ENCODE measurements around the gene EGFL7. TPM values are rescaled to one million over a fixed set of nuclear protein-coding genes. Genes with fewer than 3 reads are reported as not detected.
"Not testable (repeated sequence)": the region's sequence is repeated elsewhere in the genome, so short reads cannot be mapped to it uniquely, and the experiment has no call there.

EGFL7 gene
- total RNA-seq, 1 experiment from 2014 or later = 31.8 TPM

DNA sequence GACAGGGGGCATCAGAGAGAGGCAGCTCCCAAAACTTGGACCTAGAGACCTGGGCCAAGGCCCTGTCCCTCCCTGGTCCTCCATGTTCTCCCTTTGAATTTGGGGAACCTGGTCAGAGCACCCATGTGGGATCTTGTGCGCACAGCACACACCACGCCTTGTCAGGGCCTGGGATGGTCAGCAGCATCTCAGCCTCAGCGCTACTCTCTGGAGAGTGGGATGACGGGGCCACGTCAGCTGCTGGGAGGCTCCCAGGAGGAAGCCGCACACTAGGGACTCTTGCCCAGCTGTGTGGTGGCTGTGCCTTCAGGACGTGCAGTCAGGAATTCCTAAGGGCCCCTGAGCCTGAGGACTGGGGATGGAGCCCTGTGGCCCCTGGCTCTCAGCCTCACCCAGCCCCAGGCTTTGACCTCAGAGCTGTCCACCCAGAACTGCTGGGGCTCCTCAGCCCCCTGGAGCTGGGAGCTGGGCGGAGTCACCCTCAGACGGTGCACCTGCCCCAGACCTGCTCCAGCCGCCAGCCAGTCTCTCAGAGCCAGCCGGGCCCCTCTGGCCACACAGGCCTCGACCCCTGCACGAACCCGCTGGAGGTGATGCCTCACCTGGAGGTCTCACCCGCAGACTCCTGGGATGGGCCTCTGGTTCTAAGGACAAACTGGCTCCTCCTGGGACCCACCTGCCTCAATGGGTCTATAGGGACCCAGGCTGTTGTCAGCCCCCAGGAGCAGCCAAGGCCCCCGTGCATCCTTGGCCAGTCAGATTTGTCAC, 38.3 kb upstream of the EGFL7 start:
- DNase-seq (ENCODE audit: low read depth) = no peak

DNA sequence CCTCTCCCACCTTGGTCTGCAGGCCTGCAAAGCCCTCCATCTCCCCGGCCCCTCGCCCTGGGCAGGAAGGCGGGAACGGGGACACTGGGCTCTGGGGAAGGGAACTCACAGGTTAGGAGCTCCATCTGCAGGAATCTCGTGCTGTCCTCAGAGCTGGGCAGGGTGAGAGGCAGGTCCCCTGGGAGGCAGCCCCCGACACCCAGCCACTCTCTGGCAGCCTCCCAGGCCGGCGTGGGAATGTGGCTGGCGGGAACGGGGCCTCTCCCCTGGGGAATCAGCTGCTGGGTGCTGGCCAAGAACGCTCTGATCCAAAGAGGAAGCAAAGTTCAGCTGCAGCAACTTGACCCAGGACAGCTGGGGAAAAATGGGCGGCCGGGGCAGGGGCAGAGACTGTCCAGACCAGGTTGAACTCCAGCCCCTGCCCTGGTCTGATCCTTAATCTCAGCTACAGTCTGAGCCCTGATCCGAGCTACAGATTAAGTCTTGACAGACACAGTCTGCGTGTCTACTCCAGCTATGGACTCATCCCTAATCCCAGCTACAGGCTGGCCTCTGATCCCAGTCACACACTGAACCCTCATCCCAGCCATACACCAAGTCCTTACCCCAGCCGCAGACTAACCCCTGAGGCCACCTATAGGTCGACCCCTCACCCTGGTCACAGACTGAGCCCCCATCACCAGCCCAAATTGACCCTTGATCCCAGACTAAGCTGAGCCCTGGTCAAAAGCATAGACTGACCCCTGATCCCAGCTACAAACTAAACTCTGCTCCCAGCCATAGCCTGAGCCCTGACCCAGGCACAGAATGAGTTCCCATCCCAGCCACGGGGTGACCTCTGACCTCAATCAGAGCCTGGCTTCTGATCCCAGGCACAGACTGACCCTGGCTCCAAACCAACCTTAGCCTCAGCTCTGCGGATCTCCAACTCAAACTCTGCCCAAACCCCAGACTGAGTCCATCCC, 37.3 kb upstream of the EGFL7 start:
- peak; percentile 42 for DNase-seq (ENCODE audit: low read depth)

DNA sequence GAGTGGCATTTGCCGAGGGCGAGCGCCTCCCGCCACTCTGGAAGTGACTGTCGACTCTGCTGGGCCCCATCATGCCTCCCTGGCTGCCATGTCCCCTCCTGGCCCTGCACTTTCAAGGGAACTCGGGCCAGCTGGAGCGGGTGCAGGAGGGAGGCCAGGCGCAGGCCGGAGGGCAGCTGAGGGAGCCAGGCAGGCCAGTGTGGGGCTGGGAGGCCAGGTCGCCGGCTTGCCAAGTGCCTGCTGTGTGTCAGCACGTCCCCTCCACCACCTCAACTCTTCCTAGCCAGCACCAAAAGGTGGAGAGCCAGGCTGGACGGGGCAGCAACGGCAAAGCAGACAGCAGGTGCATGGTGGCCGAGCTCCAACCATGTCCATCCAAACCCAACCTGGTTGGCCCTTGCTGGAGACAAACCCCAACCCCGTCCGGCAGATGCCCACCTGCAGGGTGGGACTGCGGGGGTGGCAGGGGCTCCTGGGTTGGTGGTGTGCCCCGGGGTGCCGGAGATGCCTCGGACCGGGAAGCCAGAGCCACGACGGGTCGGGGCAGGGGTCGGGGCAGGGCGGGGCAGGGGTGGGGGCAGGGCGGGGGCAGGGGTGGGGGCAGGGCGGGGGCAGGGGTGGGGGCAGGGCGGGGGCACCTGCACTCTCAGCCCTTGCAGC, 36.5 kb upstream of the EGFL7 start:
- no peak for DNase-seq (ENCODE audit: low read depth)

DNA sequence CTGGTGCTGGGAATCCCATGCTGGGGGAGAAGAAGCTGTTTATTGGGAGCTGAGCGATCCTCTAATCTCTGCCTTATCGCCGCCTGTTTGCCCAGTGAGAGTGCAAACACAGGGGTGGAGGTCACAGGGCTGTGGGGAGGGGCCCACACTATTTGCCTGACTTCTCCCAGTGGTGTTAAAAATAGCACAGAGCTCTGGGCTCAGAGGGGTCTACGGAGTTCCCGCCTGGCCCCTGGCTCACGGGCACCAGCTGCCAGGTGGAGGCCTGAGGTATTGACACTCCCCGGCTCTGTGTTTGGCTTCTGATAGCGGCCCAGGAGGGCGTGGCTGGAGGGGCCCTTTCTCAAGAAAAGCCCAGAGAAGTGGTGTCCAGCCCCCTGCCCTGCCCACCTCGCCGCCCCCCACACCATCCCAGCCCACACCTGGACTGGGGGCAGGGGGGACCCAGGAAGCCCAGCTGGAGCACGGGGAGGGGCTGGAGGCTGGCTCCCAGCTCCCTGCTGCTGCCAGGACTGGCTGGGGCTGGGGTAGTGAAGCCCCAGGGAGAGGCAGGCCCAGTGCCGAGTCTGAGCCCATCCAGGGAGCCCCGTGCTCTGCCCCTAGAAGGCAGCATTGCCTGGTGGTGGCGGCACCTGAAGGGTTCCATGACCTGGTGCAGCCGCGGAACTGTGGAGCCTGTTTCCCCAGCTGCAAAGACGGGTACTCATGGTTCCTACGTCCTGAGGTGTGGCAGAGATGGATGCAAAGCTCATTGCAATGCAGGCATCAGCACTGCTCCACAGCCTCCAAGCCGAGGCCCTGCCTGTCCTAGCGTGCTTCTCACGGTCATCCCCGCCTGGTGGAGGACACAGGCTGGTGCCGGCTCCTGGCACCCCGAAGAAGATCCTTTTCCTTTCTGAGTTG, 35.7 kb upstream of the EGFL7 start:
- no peak for DNase-seq (ENCODE audit: low read depth)

DNA sequence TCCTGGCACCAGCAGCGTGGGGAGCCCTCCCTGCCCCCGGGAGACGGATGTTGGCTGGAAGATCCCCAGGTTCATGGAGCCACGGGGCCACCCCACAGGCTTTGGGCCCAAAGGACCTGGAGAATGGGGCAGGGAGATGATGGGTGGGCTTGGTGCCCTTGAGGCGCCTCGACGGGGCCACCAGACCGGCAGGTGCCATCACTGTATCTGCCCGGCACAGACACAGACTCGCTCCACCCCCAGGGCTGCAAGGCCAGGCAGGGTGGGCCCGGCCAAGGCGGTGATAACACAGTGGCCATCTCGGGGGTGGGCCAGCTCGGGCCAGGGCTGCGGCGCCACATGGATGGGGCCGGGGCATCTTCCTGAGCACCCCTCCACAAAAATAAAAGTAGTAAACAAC, 35.0 kb upstream of the EGFL7 start:
- DNase-seq (ENCODE audit: low read depth) = no peak

DNA sequence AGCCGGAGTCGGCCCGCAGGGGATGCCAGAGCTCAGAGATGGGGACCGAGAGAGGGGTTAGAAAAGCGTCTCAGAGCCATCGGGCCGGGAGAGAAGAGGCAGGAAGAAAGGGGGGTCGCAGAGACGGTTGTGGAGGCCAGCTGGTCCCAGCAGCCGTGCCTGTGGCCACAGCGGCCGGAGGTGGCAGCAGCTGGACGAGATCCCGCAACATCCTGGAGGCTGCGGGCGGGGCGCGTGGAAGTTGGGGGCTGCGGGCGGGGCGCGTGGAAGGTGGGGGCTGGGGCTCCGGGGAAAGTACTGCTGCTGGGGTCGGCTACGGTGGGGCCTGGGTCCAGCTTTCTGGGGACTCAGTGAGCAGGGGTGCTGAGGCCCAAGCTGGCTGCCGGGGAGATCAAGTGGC, 34.4 kb upstream of the EGFL7 start:
- DNase-seq (ENCODE audit: low read depth) = no peak

DNA sequence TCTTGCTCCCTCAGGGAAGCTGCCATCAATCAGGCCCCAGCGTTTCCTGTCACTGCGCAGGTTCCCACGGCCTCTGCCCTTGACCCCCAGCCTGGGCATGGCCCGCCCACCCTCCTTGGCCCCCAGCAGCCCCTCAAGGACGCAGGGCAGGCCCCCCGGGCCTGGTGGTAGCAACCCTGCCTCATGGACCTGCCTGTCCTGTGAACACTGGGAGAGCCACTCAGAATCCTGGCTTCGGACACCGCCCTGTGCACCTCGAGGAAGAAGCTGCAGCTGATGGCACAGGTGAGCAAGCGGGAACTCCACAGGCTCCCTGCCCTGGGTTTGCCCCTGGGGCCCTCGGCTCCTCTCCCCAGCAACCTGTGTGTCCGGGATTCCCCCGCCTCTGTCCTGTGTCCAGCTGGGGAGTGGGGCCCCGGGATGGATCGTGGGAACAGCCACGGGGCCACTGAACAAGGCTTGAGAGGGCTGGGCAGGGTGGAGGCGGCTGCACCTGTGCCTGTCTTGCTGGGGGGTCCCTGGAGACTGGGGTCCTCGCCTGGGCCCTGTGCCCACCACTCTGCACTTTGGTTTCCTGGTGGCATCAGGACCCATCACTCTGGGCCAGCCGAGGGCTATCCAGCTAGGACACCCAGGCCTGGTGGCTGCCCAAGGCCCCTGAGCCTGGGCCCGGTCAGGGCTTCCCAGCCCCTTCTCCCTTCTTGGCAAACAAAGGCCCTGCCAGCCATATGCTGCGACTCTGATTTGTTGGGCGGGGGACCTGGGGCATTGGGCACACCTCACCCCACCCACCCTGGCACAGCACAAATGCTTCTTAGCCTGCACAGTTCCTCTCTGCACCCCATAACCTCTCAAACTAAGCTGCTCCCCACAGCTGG, 33.5 kb upstream of the EGFL7 start:
- no peak for DNase-seq (ENCODE audit: low read depth)

DNA sequence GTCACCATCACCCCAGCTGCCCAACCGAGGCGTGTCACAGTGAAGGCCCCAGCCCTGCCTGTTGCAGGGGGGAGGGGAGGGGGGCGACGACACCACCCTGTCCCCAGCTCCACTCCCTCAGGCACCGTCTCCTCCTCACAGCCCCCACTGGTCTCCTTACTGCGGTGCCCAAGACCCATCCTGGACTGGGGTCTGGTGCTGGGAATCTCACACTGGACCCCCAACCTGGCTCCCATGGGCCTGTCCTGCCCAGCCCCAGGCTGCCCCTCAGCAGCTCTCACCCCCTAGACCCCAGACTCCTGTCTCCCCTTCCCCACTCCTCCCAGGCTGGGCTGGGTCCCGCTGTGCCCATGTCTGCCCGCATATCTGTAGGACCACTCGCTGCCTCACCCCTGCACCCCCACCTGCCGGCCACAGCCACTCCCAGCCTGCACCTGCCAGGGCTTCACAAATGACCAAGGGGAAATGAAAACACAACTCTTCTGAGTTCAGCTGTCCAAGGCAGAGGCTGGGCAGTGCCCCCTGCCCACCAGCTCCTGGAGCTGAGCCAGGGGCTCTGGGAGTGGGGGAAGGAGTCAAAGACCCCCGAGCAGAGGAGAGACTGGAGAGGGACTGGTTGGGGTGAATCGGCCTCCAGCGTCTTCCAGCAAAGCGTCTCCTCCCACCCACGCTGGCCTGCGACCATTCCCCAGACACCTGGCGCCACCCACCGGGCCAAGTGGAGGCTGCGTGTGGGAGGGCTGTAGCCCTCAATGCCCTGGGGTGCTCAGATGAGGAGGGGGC, 32.6 kb upstream of the EGFL7 start:
- no peak for DNase-seq (ENCODE audit: low read depth)

DNA sequence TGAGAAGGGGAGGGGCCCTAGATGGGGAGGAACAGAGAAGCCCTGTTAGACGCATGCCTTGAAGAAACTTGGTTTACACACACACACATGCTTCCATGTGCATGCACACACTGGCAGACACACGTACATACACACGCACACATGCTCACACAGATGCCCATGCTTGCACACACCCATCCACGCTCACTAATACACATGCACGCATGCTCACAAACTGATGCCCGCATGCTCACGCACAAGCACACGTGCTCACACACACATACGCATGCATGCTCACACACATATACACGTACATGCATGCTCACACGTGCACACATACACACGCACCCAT, 32.1 kb upstream of the EGFL7 start:
- no peak for DNase-seq (ENCODE audit: low read depth)

DNA sequence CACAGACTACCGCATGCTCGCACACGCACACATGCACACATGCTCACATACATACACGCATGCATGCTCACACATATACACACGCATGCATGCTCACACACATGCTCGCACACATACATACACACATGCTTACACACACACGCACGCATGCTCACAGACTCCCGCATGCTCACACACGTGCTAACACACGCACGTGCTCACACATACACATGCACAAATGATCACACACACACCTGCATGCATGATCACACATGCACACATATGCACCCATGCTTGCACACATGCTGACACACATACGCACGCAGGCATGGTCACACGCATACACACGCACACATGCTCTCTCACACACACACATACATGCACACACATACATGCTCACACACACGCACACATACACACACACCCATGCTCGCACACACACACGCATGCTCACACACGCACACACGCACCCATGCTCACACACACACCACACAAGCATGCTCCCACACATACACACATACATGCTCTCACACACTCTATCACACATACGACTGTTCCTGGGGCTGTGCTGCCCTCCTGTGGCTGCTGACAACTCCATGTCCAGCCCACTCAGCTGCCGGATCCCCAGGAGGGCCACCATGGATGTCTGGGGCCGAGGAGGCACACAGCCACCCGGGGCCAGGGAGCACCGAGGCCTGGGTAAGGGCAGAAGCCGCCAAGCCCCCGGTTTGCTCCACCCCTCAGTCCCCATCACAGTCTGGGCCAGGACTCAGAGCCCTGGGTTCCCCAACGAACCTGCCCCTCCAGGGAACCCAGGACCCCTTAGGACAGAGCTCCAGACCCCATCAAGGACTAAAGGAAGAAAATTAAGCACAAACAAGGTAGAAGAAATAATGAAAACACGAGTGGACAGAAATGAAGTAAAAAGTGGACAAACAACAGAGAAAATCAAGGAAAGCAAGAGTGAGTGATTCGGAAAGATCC, 31.4 kb upstream of the EGFL7 start:
- peak; percentile 58 for DNase-seq (ENCODE audit: low read depth)

DNA sequence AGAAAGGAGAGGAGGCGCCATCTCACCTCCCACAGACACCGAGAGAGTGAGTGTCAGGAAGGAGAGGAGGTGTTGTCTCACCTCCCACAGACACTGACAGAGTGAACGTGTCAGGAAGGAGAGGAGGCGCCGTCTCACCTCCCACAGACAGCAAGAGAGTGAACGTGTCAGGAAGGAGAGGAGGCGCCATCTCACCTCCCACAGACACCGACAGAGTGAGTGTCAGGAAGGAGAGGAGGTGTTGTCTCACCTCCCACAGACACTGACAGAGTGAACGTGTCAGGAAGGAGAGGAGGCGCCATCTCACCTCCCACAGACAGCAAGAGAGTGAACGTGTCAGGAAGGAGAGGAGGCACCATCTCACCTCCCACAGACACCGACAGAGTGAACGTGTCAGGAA, 30.6 kb upstream of the EGFL7 start:
- DNase-seq (ENCODE audit: low read depth) = not testable (repeated sequence)

DNA sequence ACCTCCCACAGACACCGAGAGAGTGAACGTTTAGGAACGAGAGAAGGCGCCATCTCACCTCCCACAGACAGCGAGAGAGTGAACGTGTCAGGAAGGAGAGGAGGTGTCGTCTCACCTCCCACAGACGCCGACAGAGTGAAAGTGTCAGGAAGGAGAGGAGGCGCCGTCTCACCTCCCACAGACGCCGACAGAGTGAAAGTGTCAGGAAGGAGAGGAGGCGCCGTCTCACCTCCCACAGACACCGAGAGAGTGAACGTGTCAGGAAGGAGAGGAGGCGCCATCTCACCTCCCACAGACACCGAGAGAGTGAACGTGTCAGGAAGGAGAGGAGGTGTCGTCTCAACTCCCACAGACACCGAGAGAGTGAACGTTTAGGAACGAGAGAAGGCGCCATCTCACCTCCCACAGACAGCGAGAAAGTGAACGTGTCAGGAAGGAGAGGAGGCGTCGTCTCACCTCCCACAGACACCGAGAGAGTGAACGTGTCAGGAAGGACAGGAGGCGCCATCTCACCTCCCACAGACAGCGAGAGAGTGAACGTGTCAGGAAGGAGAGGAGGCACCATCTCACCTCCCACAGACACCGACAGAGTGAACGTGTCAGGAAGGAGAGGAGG, 30.1 kb upstream of the EGFL7 start:
- not testable (repeated sequence) for DNase-seq (ENCODE audit: low read depth)

DNA sequence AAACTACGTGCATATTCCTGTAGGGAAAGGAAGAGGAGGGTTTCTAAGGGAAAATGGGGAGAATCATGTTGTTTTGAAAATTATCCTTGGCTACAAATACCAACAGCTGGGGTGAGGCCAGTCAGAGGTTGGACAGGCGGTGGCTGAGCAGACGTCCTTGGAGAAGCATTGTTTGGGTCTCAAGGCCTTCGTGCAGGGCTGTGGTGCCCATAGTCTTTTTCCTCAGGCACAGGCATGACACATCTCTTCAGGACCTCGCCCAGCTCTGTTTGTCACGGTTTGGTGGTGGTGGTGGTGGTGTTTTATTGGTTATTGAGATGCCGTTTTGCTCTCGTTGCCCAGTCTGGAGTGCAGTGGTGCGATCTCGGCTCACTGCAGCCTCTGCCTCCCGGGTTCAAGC, 27.8 kb upstream of the EGFL7 start:
- DNase-seq (ENCODE audit: low read depth) = no peak

DNA sequence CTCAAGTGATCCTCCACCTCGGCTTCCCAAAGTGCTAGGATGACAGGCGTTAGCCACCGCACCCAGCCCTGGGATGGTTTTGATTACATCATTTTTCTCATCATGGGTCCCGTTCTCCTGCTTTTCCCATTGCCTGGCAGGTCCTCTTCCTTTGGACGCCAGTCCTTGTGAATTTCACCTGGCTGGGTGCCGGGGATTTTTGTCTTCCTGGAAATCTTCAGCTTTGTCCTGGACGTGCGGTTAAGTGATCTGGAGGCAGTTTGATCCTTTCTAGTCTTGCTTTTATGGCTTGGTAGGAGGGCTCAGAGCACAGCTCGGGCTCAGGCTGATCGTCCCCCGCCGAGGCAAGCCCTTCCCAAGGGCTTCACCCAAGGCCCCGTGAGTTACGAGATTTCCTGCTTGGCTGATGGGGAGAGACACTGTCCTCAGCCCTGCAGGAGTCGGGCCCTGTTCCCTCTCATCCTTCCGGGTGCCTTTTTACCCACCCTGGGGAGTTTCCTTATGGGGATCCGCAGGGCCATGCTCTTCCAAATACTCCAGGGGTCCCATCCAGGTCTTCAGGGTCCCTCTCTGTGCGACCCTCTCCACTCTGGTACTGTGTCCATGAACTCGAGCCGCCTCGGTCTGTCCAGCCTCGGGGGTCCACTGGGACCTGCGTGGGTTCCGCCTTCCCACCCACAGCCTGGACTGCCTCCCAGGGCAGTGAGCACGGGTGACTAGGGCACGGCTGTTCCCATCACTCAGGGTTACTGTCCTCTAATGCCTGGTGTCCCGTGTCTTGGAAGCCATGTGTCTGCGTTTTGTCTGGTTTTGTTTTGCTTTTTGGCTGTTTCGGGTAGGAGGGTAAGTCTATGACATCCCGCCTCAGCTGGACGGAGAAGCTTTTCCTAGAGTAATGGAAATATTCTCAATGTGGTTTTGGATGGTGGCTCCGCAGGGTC, 22.3 kb upstream of the EGFL7 start:
- no peak for DNase-seq (ENCODE audit: low read depth)

DNA sequence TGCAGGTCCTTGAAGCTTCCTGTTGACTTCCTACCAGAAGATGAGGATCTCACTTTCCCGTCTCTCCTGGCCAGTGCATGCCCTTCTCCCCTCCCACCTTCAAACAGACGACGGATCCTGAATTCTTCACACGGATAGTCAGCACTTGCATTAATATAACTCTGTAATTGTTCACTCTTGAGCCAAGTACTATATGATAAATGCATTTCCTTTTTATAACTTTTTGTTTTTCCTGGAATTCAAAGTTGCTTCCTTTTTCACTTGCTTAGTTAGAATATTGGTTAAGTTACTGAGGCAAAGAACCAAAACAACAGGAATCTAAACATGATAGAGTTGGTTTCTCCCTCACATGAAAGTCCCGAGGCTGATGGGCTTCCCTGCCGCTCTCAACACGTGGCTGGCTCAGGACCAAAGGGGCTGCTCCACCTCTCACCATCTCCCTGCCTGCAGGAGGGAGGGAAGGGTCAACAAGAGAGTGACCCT, 20.2 kb upstream of the EGFL7 start:
- no peak for DNase-seq (ENCODE audit: low read depth)

All from HT1080 (cell line).